HCT116 (cell line): ENCODE results near the gene KRT73. TPM values are rescaled to one million over a fixed set of nuclear protein-coding genes. Genes with fewer than 3 reads are reported as not detected.
"Not testable (repeated sequence)": the region's sequence is repeated elsewhere in the genome, so short reads cannot be mapped to it uniquely, and the experiment has no call there.

Source experiments
- ATAC-seq: fragments of 200-7000 bp; cut with Tn5 transposase; 2 replicates; pipeline ENCODE4 v1.9.1; 2020; ENCODE audit warnings: mild to moderate bottlenecking, moderate library complexity
- BruUV-seq: library from RNA; stranded (reverse); fragments of 400-500 nt; replicated peaks from 2 replicates; lab custom pipeline; 2021; lab: Mats Ljungman, UMichigan
- CTCF ChIA-PET: fragments of 300-600 bp; sonication (Branson Sonifier 250); formaldehyde crosslinking; loops from one replicate; lab custom pipeline; 2021; ENCODE audit warnings: antibody characterized with exemption; lab: Charles Lee
- POLR2A ChIA-PET: fragments of 300-600, 350-600 bp; sonication (Branson Sonifier 250); formaldehyde crosslinking; loops from one replicate; lab custom pipeline; 2021; ENCODE audit warnings: antibody characterized with exemption; lab: Charles Lee
- RAD21 ChIA-PET, 2 experiments: fragments of 300-600 bp; sonication (Branson Sonifier 250); formaldehyde crosslinking; loops; one replicate each; lab custom pipeline; 2023; ENCODE audit warnings: low total read pairs in 2 of 2; ENCODE audit not compliant: uncharacterized antibody in 2 of 2, unreplicated experiment in 2 of 2, low non-redundant PET in 1 of 2; lab: Charles Lee
- DNase-seq: peaks from one replicate; pipeline ENCODE4 v3.0.0-alpha.2; 2010; ENCODE audit warnings: low read depth, low spot score
- H2AFZ ChIP-seq: fragments of 200-600 bp; shearing (Covaris generic), sonication (generic); 2 replicates; pipeline ENCODE4 v1.6.1; 2017; ENCODE audit warnings: low read depth, mixed run types, mixed read lengths, antibody characterized with exemption, low read length; ENCODE audit not compliant: poor library complexity, severe bottlenecking
- H3K27ac ChIP-seq: 2 replicates; pipeline ENCODE4 v1.5.1; 2012; ENCODE audit warnings: low read depth, low read length
- H3K27me3 ChIP-seq: fragments of 200-600 bp; sonication (generic); 2 replicates; pipeline ENCODE4 v1.6.1; 2016; ENCODE audit warnings: mixed run types, low read length, mixed read lengths; ENCODE audit not compliant: insufficient read depth
- H3K36me3 ChIP-seq, 2 experiments: fragments of 200-500 bp in 1 of 2; fragments of 200-600 bp in 1 of 2; sonication (Bioruptor generic) in 1 of 2; sonication (generic) in 1 of 2; 2 replicates each; pipeline versions ENCODE4 v1.5.1 to v1.6.1; 2014 to 2016; ENCODE audit warnings: low read length in 2 of 2, inconsistent platforms in 1 of 2, mixed read lengths in 1 of 2, mixed run types in 1 of 2; ENCODE audit not compliant: insufficient read depth in 2 of 2, control insufficient read depth in 1 of 2
- H3K4me1 ChIP-seq, 2 experiments: fragments of 200-600 bp in 1 of 2; sonication (generic) in 1 of 2; 2 replicates each; pipeline versions ENCODE4 v1.5.1 to v1.6.1; 2012 to 2017; ENCODE audit warnings: low read length in 2 of 2, inconsistent platforms in 1 of 2, mild to moderate bottlenecking in 1 of 2, mixed read lengths in 1 of 2, mixed run types in 1 of 2, moderate library complexity in 1 of 2; ENCODE audit not compliant: insufficient read depth in 2 of 2, control insufficient read depth in 1 of 2
- H3K4me2 ChIP-seq: fragments of 200-600 bp; sonication (generic); 2 replicates; pipeline ENCODE4 v1.6.1; 2017; ENCODE audit warnings: mixed run types, low read length, mixed read lengths
- H3K4me3 ChIP-seq, 2 experiments: fragments of 200-600 bp in 1 of 2; sonication (generic) in 1 of 2; replicated peaks in 1 of 2; 2 replicates each; pipeline ENCODE4 v1.5.1; 2011 to 2016; ENCODE audit warnings: low read length in 2 of 2, control low read depth in 1 of 2, low read depth in 1 of 2, mild to moderate bottlenecking in 1 of 2, mixed read lengths in 1 of 2, mixed run types in 1 of 2
- H3K79me2 ChIP-seq: fragments of 200-600 bp; sonication (generic); 2 replicates; pipeline ENCODE4 v1.6.1; 2017; ENCODE audit warnings: mild to moderate bottlenecking, mixed run types, low read length, moderate library complexity, mixed read lengths; ENCODE audit not compliant: insufficient read depth
- H3K9ac ChIP-seq: fragments of 200-600 bp; sonication (generic); 2 replicates; pipeline ENCODE4 v1.6.1; 2016; ENCODE audit warnings: low read length, mixed read lengths
- H3K9me2 ChIP-seq: fragments of 200-600 bp; sonication (generic), shearing (Covaris generic); 2 replicates; pipeline ENCODE4 v1.6.1; 2017; ENCODE audit warnings: mixed run types, mild to moderate bottlenecking, moderate library complexity; ENCODE audit not compliant: insufficient read depth
- H3K9me3 ChIP-seq, 2 experiments: fragments of 200-500 bp in 1 of 2; fragments of 200-600 bp in 1 of 2; sonication (Bioruptor generic) in 1 of 2; sonication (generic) in 1 of 2; 2 replicates each; pipeline ENCODE4 v1.6.1; 2014 to 2017; ENCODE audit warnings: low read length in 2 of 2, mixed read lengths in 2 of 2, inconsistent platforms in 1 of 2, low read depth in 1 of 2, mild to moderate bottlenecking in 1 of 2, mixed run types in 1 of 2, moderate library complexity in 1 of 2; ENCODE audit not compliant: control insufficient read depth in 1 of 2, insufficient read depth in 1 of 2
- H4K20me1 ChIP-seq: fragments of 200-600 bp; sonication (generic), shearing (Covaris generic); 2 replicates; pipeline ENCODE4 v1.6.1; 2017; ENCODE audit warnings: mixed run types, mild to moderate bottlenecking, moderate library complexity; ENCODE audit not compliant: insufficient read depth
- EGR1 ChIP-seq: IDR thresholded peaks from 2 replicates; pipeline ENCODE4 v1.6.1; 2012; ENCODE audit warnings: low read depth
- ELF1 ChIP-seq: IDR thresholded peaks from 2 replicates; pipeline ENCODE4 v1.6.1; 2012; ENCODE audit warnings: low read depth, borderline replicate concordance
- EZH2 ChIP-seq: fragments of 200-600 bp; sonication (generic); IDR thresholded peaks from 2 replicates; pipeline ENCODE4 v1.6.1; 2017; ENCODE audit warnings: antibody characterized with exemption, mixed run types
- EZH2phosphoT487 ChIP-seq: fragments of 200-600 bp; IDR thresholded peaks from 2 replicates; pipeline ENCODE4 v1.6.1; 2018; ENCODE audit warnings: antibody characterized with exemption, borderline replicate concordance
- JUND ChIP-seq: IDR thresholded peaks from 2 replicates; pipeline ENCODE4 v1.6.1; 2012
- MAX ChIP-seq: IDR thresholded peaks from 2 replicates; pipeline ENCODE4 v1.6.1; 2012
- RAD21 ChIP-seq: IDR thresholded peaks from 2 replicates; pipeline ENCODE4 v1.6.1; 2012; ENCODE audit warnings: low read depth, mild to moderate bottlenecking
- REST ChIP-seq: IDR thresholded peaks from 2 replicates; pipeline ENCODE4 v1.6.1; 2012; ENCODE audit warnings: low read depth
- SP1 ChIP-seq: IDR thresholded peaks from 2 replicates; pipeline ENCODE4 v1.6.1; 2012; ENCODE audit warnings: low read depth
- SRF ChIP-seq: IDR thresholded peaks from 2 replicates; pipeline ENCODE4 v1.6.1; 2012; ENCODE audit warnings: low read depth
- intact Hi-C: fragments of 100-400 bp; cut with micrococcal nuclease; formaldehyde crosslinking; loops from 2 replicates; pipeline ENCODE4 v1.10.0; 2022
- total RNA-seq: library from RNA; stranded (reverse); gene quantifications from one replicate; pipeline ENCODE4 v1.2.1, GENCODE V29; 2021; ENCODE audit not compliant: unreplicated experiment

Gene KRT73
- total RNA-seq, 1 experiment from 2014 or later = not detected

GRCh38 chr12:52598966-52599365, 19.4 kb downstream of the KRT73 start:
- ATAC-seq (no peak), DNase-seq (no peak)
- Histone ChIP-seq H3K79me2 (no peaks in the 10 kb centered on the region), H3K9me3 (no peaks in the 10 kb centered on the region), H3K4me1 (peaks cover 0 to 15% of the 10 kb centered on the region in 2 experiments; a peak in 3 of 4 replicates), H3K27me3 (no peaks in the 10 kb centered on the region; the same call in 1 of the 2 replicates), H3K9ac (no peak overlapping the region), H3K36me3 (no peaks in the 10 kb centered on the region), H4K20me1 (no peaks in the 10 kb centered on the region), H3K27ac (no peak overlapping the region), H3K4me3 (no peak overlapping the region), H3K4me2 (no peak overlapping the region), H2AFZ (no peak overlapping the region), H3K9me2 (no peaks in the 10 kb centered on the region)
- BruUV-seq = no TSS peak
- POLR2A ChIA-PET = no interaction called here
- CTCF ChIA-PET = interaction anchor here (1.5 kb wide), 1 partner anchor 203 kb away, joined by 3 read pairs; no protein-coding TSS in a partner anchor
- RAD21 ChIA-PET = no interaction called here
- no peak for TF ChIP-seq EGR1
- TF ChIP-seq SRF = no peak
- no peak for TF ChIP-seq EZH2phosphoT487
- TF ChIP-seq JUND = no peak
- TF ChIP-seq RAD21 = no peak
- no peak for TF ChIP-seq MAX
- no peak for TF ChIP-seq SP1
- no peak for TF ChIP-seq REST
- no peak for TF ChIP-seq EZH2
- TF ChIP-seq ELF1 = no peak
- intact Hi-C loops = no loop called here

- H3K9me2 ChIP-seq, ATAC-seq, H3K36me3 ChIP-seq, intact Hi-C loops, RAD21 ChIA-PET, DNase-seq, H3K27me3 ChIP-seq, H3K79me2 ChIP-seq, H3K27ac ChIP-seq, H3K9ac ChIP-seq, H3K4me2 ChIP-seq, BruUV-seq, H3K9me3 ChIP-seq, H4K20me1 ChIP-seq, H2AFZ ChIP-seq, H3K4me1 ChIP-seq, H3K4me3 ChIP-seq: not testable (repeated sequence)
- ChIA-PET POLR2A (interaction anchor here (1.1 kb wide), 1 partner anchor 447 kb away, joined by 3 read pairs; no protein-coding TSS in a partner anchor), CTCF (interaction anchor here (0.9 kb wide), 1 partner anchor 276 kb away, joined by 4 read pairs; no protein-coding TSS in a partner anchor)
Observed at GRCh38 chr12:52594237-52594636, 24.1 kb downstream of the KRT73 start.
